Epithelial cell of esophagus (primary cell): ENCODE data around the gene SORCS2.

Source experiments
- DNase-seq: peaks from one replicate; pipeline ENCODE4 v3.0.0; 2010; ENCODE audit warnings: low read depth
- H3K4me3 ChIP-seq: 2 replicates; pipeline ENCODE4 v1.5.1; 2011; ENCODE audit warnings: mild to moderate bottlenecking, low read length, control low read depth
- TF ChIP-seq, protein P1 (sequence below): IDR thresholded peaks from 2 replicates; pipeline ENCODE4 v1.5.1; 2011; ENCODE audit warnings: low read depth, mild to moderate bottlenecking, low read length, control low read depth, inconsistent platforms; ENCODE audit not compliant: insufficient read depth; ENCODE audit errors: missing control alignments

SORCS2 gene

DNA sequence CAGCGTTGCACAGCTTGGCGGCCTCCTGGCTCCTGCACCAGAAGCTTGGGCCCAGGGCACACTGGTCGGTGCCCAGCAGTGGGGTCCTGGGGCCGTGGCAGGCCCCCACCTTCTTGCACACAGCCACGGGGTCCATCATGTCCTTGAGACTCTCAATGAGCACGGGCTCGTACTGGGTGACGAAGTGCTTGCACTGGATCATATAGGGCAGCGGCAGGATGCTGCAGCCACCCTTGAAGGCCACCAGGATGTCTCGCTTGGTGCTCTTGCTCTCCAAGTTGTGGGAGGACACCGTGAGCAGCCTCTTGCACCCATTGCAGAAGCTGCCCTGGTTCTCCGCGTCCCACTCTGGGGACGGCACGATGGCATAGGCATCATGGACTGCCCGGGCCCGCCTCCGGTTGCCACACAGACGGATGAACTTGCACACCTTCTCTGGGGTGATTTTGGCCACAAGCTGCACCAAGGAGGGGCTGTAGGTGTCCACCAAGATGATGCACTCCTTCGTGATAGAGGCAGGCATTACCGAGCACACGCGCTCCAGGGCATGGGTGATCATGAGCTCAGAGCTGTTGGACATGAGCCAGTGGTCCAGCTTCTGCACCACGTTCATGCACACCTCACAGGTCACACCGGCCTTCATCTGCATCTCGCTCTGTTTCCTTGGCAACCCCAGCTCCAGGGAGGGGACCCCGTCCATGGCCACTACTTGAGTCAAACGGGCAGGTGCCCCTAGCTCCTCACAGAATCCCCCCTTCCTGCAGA lies 241.2 kb downstream of the SORCS2 start:
- no peak overlapping the region for H3K4me3 ChIP-seq
- TF ChIP-seq, protein P1, sequence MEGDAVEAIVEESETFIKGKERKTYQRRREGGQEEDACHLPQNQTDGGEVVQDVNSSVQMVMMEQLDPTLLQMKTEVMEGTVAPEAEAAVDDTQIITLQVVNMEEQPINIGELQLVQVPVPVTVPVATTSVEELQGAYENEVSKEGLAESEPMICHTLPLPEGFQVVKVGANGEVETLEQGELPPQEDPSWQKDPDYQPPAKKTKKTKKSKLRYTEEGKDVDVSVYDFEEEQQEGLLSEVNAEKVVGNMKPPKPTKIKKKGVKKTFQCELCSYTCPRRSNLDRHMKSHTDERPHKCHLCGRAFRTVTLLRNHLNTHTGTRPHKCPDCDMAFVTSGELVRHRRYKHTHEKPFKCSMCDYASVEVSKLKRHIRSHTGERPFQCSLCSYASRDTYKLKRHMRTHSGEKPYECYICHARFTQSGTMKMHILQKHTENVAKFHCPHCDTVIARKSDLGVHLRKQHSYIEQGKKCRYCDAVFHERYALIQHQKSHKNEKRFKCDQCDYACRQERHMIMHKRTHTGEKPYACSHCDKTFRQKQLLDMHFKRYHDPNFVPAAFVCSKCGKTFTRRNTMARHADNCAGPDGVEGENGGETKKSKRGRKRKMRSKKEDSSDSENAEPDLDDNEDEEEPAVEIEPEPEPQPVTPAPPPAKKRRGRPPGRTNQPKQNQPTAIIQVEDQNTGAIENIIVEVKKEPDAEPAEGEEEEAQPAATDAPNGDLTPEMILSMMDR = no peak
- DNase-seq = no peak

DNA sequence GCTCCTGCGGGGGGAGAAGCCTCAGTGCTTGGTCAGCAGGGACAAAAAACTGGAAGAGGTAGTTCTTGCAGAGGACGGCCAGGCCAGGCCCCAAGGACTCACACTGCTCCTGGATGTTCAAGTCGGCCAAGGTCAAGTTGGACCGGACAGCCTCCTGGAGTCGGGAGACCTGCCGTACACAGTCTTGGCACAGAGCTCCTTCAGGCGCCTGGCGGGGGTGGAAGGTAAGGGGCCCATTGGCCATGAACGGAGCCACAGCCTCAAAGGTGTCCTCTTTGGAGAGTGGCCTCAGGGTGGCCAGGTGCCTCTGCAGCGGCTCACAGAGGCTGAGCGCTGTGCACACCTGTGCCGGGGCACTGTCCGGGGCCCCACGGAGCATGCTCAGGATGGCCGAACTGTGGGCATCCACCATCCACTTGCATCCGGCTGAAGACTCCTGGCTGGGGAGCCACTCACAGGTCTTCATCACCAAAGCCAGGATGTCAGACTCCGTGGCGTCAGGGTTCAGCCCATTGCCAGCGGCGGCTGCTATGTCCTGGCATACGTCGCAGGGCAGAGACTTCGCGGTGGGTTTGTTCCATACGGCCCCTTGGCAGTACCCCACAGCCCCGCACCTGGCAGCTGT lies 241.9 kb downstream of the SORCS2 start:
- no peak overlapping the region for H3K4me3 ChIP-seq
- TF ChIP-seq, protein P1 = no peak
- DNase-seq = no peak

- no peak within 1 kb of the TSS for H3K4me3 ChIP-seq
- TF ChIP-seq, protein P1 = no peak
- DNase-seq = no peak
Observed at GRCh38 chr4:7434766-7435150, 242.4 kb downstream of the SORCS2 start, which contains the start of gene PSAPL1. PSAPL1 (minus strand) TSS chr4:7434930; CDS start chr4:7434879, 51 bp downstream.

DNA sequence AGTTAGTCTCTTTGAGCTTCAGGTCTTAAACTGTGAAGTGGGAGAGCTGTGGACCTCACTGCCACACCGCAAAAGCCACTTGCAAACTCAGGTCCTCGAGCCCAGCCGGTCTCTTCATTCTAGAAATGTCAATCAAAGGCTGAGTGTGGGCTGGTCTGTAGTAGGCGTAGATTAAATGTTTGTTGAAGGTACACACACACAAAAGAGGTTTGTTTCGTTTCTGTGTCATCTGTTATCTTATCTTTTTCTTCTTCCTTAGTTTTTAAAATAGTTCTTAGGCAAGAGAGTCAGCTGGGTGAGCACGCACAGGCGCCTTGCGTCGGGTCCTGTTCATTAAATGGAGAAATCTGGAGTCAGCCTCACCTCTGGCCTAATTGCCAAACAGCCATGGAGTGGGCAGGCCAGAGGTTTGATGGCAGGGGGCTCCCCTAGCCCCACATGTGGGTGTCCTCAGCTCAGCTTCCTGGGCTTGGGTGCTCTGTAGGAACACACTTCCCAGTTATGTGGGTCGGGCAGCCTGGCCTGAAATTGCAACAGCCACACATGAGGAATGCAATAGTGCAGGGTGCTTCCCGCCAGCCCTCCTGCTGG lies 243.2 kb downstream of the SORCS2 start:
- H3K4me3 ChIP-seq = no peak overlapping the region
- TF ChIP-seq, protein P1 = no peak
- DNase-seq = no peak

- DNase-seq = no peak
- no peak overlapping the region for H3K4me3 ChIP-seq
- TF ChIP-seq, protein P1 = no peak
Observed at GRCh38 chr4:7436256-7436655, 243.9 kb downstream of the SORCS2 start.

- TF ChIP-seq, protein P1 = no peak
- H3K4me3 ChIP-seq = no peak overlapping the region
- no peak for DNase-seq
Observed at GRCh38 chr4:7439699-7440098, 247.4 kb downstream of the SORCS2 start.
